Stomach (tissue), 9 donors: ENCODE data around the gene HTRA2. TPM values are rescaled to one million over a fixed set of nuclear protein-coding genes. Genes with fewer than 3 reads are reported as not detected.

Experiments
- DNase-seq, 2 donors: peaks; one replicate each; pipeline versions ENCODE4 v3.0.0 to v3.0.0-alpha.2; 2013 to 2019
- H3K27ac ChIP-seq, 5 donors: fragments of 200-600 bp in 4 of 5; sonication (generic) in 4 of 5; one replicate each; pipeline ENCODE4 v1.5.1; 2013 to 2019; ENCODE audit warnings: mild to moderate bottlenecking in 1 of 5, moderate library complexity in 1 of 5
- H3K27me3 ChIP-seq, 3 donors: fragments of 200-600 bp; sonication (generic); one replicate each; pipeline ENCODE4 v1.5.1; 2017 to 2019; ENCODE audit warnings: mixed run types in 1 of 3
- H3K36me3 ChIP-seq, 4 donors: fragments of 200-600 bp; sonication (generic); 1 replicate in 3 of 4; 2 replicates in 1 of 4; pipeline ENCODE4 v1.5.1; 2016 to 2019
- H3K4me1 ChIP-seq, 4 donors: fragments of 200-600 bp; sonication (generic); one replicate each; pipeline ENCODE4 v1.5.1; 2016 to 2019
- H3K4me3 ChIP-seq, 4 donors: fragments of 200-600 bp; sonication (generic) in 3 of 4; one replicate each; pipeline ENCODE4 v1.5.1; 2016 to 2019; ENCODE audit warnings: mild to moderate bottlenecking in 1 of 4
- H3K9me3 ChIP-seq, 4 donors: fragments of 200-600 bp; sonication (generic); one replicate each; pipeline ENCODE4 v1.5.1; 2016 to 2019
- EP300 ChIP-seq: sonication (generic); formaldehyde crosslinking; IDR thresholded peaks from one replicate; pipeline ENCODE4 v1.6.1; 2017; ENCODE audit warnings: antibody characterized with exemption
- POLR2A ChIP-seq, 4 donors: fragments of 450-650 bp; IDR thresholded peaks; one replicate each; pipeline ENCODE4 v1.6.1; 2016; ENCODE audit warnings: antibody characterized with exemption in 4 of 4, control low read depth in 2 of 4, mild to moderate bottlenecking in 1 of 4, moderate library complexity in 1 of 4
- POLR2AphosphoS5 ChIP-seq, 3 donors: sonication (generic); formaldehyde crosslinking; IDR thresholded peaks; one replicate each; pipeline ENCODE4 v1.6.1; 2016; ENCODE audit warnings: antibody characterized with exemption in 3 of 3
- WGBS, 5 donors: extraction: QIAGEN DNeasy Blood & Tissue Kit in 3 of 5; methylation state at CpG; one replicate each; pipeline versions ENCODE4 v1.1.5 to v1.1.7; 2013 to 2018; 5-methylcytosine and 5-hydroxymethylcytosine counted together
- intact Hi-C: fragments of 100-400 bp; cut with DNase I; formaldehyde crosslinking; loops from one replicate; pipeline ENCODE4 v1.15.1; 2023; ENCODE audit warnings: low total_unique reads
- polyA plus RNA-seq, 3 donors: library from polyadenylated mRNA; stranded (reverse); fragments of 200-250 nt; gene quantifications; one replicate each; pipeline ENCODE4 v1.2.3, GENCODE V29; 2013
- total RNA-seq, 5 donors: library from RNA; depleted of rRNA; stranded (reverse); fragments of >200 nt; gene quantifications; one replicate each; pipeline versions ENCODE4 v1.1.0 to v1.2.3, GENCODE V29; 2014 to 2016
- TF ChIP-seq, protein P1 (sequence below), 7 experiments: fragments of 450-650 bp in 4 of 7; fragments of 200-600 bp in 3 of 7; sonication (generic) in 3 of 7; IDR thresholded peaks; one replicate each; pipeline ENCODE4 v1.5.1; 2016 to 2019; ENCODE audit warnings: antibody characterized with exemption in 7 of 7, control low read depth in 2 of 7, mild to moderate bottlenecking in 1 of 7
- donor health status: healthy with polysubstance abuse.
- donor health status: Bipolar disorder and iron deficiency.
- donor health status: healthy.

Gene HTRA2
- total and polyA plus RNA-seq, 8 donors: 7.6 to 60.0 (median 25.0) TPM

DNA sequence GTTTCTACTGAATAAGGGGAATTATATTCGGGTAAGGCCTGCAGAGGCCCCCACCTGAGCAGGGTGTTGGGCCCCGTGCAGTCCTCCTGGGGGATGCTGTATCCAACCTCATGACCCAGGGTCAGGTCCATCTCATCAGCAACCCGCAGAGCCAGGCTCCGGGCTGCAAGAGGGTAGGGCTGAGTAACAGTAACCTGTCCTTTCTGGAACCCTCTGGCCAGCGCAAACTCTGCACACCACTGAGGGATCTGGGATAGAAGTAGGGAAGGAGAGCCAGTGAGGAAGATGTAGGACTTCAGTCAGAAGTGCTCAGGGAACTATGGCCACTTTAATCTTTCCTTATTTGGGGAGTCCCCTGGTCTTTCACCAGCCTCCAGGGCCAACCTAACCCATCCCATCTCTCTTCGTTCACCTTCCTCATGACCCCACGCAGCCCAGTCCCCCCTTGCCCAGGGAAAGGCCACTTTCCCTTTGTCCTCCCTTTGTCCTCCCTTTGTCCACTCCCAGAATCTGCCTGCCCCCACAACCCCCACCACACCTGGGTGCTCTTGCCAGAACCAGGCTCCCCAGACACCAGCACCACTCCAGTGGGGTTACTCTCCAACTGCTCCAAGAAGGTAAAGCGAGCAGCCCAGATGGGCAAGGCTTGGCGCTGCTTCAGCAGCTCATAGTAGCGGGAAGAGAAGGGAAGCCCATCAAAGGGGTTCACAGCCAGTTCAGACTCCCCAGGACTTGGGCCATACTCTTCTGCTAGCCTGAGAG, 4.6 kb upstream of the HTRA2 start:
- Histone ChIP-seq H3K4me1 (peaks cover 15 to 31% (median 18%) of the 10 kb centered on the region in 4 donors), H3K4me3 (no peak overlapping the region), H3K9me3 (no peaks in the 10 kb centered on the region), H3K27me3 (peaks cover 0 to 9% (median 0%) of the 10 kb centered on the region in 3 donors), H3K27ac (no peak overlapping the region), H3K36me3 (peaks cover 23 to 31% (median 29%) of the 10 kb centered on the region in 4 donors)
- TF ChIP-seq POLR2AphosphoS5 (IDR thresholded peaks at IDR 0.05) (no peak), POLR2A (IDR thresholded peaks at IDR 0.05) (no peak), EP300 (no peak)
- TF ChIP-seq, protein P1, sequence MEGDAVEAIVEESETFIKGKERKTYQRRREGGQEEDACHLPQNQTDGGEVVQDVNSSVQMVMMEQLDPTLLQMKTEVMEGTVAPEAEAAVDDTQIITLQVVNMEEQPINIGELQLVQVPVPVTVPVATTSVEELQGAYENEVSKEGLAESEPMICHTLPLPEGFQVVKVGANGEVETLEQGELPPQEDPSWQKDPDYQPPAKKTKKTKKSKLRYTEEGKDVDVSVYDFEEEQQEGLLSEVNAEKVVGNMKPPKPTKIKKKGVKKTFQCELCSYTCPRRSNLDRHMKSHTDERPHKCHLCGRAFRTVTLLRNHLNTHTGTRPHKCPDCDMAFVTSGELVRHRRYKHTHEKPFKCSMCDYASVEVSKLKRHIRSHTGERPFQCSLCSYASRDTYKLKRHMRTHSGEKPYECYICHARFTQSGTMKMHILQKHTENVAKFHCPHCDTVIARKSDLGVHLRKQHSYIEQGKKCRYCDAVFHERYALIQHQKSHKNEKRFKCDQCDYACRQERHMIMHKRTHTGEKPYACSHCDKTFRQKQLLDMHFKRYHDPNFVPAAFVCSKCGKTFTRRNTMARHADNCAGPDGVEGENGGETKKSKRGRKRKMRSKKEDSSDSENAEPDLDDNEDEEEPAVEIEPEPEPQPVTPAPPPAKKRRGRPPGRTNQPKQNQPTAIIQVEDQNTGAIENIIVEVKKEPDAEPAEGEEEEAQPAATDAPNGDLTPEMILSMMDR (IDR thresholded peaks at IDR 0.05): no peak
- intact Hi-C loops: no loop called here
- no peak for DNase-seq
- WGBS, 5 donors: 89 to 94% (median 93%) methylated on average over 10 of the region's 10 CpGs

DNA sequence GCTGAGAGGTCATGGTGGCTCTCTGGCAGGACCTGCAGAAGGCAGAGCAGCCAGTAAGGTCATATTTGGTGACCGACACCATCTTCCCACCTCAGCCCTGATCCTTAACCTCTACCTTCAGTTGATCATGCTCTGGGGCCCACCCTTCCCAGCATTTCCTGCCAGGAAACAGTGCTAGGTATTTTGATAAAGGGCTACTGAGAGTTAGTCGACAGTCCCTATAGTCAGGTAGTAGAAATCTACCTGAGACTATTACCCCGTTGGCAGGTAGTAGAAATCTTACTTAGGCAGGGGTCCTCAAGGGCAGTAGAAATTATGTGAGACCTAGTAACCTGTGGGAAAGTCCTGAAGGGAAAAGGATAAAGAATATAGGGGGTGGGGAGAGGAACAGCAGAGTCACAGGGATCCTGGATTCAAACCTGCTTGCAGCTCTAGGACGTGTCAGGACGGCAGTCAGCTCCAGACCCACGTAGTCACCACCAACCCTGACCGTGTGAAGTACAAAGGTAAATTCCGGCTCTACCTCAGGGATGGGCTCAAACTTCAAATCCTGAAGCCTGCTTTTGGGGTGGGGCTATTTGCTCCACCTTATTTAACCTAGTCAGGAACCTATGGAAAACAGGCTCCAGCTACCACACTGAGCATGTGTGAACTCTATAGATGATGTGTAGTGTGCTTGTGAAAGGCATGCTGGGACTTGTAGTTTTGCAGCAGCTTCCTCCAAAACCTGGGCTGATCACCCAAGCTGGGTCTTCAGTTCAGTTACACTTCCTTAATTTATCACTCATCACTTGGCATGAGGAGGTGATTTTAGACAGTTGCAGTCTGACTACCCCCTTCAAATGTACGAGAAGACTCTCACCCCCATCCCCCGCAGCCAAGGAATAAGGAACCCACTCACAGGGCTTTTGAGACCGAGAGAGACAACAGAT, 3.8 kb upstream of the HTRA2 start, which contains the start of gene DQX1:
DQX1 (minus strand) TSS at position 515 of the 932 bp plus-strand sequence; CDS start at position 13, 502 bp downstream.
- H3K36me3 ChIP-seq: peaks cover 23 to 31% (median 29%) of the 10 kb centered on the region in 4 donors
- TF ChIP-seq, protein P1 (IDR thresholded peaks at IDR 0.05): no peak
- TF ChIP-seq EP300 (no peak), POLR2AphosphoS5 (IDR thresholded peaks at IDR 0.05) (peak in 1 of 3 donors; percentile 23)
- WGBS, 5 donors: 55 to 71% (median 67%) methylated on average over 11 of the region's 11 CpGs
- intact Hi-C loops: no loop called here
- H3K9me3 ChIP-seq: no peaks in the 10 kb centered on the region
- peaks cover 20 to 38% (median 25%) of the 10 kb centered on the region in 4 donors for H3K4me1 ChIP-seq
- peaks cover 0 to under 1% (median 0%) of the 10 kb centered on the region in 3 donors for H3K27me3 ChIP-seq
- H3K4me3 ChIP-seq: peak within 1 kb of the TSS in 1 of 4 donors; percentile 4
- peak within 1 kb of the TSS in 1 of 5 donors; percentile 15 for H3K27ac ChIP-seq
- DNase-seq: peak in 1 of 2 donors; percentile 89

DNA sequence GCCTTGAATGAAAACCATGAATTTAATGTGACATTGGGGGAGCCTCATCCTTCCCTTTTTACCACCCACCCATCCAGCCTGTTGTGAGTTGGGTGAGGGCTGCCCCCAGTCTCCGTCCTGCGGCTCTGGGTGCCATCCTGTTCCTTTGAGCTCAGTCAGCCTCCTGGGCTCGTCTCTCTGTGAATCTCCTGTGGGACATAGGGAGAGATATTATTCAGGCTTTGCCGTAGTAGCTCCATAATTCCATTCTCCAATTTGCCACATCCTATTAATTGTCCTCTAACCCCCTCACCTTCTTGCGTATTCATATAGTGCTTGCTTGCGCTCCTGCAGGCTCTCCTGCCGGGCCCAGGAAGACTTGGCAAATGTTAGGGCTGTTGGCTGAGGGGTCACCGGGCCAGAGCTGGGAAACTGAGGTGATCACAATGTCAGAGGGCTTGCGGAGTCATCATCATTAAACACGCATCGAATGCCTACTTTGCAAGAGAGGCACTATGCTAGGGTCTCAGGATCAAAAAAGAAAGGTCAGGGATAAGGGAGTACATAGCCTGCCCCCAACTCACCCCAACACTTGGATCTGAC, 3.0 kb upstream of the HTRA2 start:
- no peak overlapping the region for H3K4me3 ChIP-seq
- 96 to 99% (median 98%) methylated on average over 11 of the region's 11 CpGs for WGBS, 5 donors
- intact Hi-C loops: no loop called here
- TF ChIP-seq, protein P1 (IDR thresholded peaks at IDR 0.05): no peak
- TF ChIP-seq EP300 (no peak), POLR2A (IDR thresholded peaks at IDR 0.05) (no peak), POLR2AphosphoS5 (IDR thresholded peaks at IDR 0.05) (no peak)
- H3K27me3 ChIP-seq: no peaks in the 10 kb centered on the region
- H3K27ac ChIP-seq: no peak overlapping the region
- H3K4me1 ChIP-seq: peaks cover 25 to 45% (median 32%) of the 10 kb centered on the region in 4 donors
- H3K9me3 ChIP-seq: no peaks in the 10 kb centered on the region
- peaks cover 23 to 36% (median 29%) of the 10 kb centered on the region in 4 donors for H3K36me3 ChIP-seq
- no peak for DNase-seq

DNA sequence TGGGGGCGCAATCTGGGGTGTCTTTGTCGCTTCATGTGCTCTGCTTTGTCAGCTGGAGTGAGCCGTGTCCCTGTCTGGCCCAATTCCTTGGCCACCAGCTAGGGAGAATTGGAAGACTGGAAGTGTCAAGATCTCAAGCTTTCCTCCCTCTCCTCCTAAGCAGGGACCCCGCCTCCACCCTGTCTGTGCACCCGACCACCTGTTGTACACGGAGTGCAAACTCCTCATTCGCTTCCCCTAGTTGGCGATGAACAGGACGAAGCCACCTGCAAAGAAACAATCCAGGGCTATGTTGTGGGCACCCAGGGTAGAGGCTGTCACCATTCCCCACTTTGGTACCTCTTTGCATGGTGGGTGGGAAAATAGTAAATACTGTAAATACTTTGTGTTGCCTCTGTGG, 2.0 kb upstream of the HTRA2 start:
- Histone ChIP-seq H3K4me1 (peaks cover 25 to 53% (median 35%) of the 10 kb centered on the region in 4 donors), H3K9me3 (no peaks in the 10 kb centered on the region), H3K27ac (no peak overlapping the region), H3K36me3 (peaks cover 23 to 42% (median 34%) of the 10 kb centered on the region in 4 donors), H3K27me3 (no peaks in the 10 kb centered on the region), H3K4me3 (no peak overlapping the region)
- 92 to 97% (median 94%) methylated on average over 9 of the region's 9 CpGs for whole genome bisulfite sequencing, 5 donors
- DNase-seq: no peak
- TF ChIP-seq EP300 (no peak), POLR2A (IDR thresholded peaks at IDR 0.05) (no peak), POLR2AphosphoS5 (IDR thresholded peaks at IDR 0.05) (no peak)
- TF ChIP-seq, protein P1 (IDR thresholded peaks at IDR 0.05): no peak
- intact Hi-C loops: no loop called here
